Measurements from ENCODE around the gene NCOA3.
A peak's percentile ranks its signal among the peaks of the same experiment; 100 is the strongest.

GRCh38 chr20:47535088-47535487 lies 33.4 kb downstream of the NCOA3 start:
- TF ChIP-seq, protein P1, sequence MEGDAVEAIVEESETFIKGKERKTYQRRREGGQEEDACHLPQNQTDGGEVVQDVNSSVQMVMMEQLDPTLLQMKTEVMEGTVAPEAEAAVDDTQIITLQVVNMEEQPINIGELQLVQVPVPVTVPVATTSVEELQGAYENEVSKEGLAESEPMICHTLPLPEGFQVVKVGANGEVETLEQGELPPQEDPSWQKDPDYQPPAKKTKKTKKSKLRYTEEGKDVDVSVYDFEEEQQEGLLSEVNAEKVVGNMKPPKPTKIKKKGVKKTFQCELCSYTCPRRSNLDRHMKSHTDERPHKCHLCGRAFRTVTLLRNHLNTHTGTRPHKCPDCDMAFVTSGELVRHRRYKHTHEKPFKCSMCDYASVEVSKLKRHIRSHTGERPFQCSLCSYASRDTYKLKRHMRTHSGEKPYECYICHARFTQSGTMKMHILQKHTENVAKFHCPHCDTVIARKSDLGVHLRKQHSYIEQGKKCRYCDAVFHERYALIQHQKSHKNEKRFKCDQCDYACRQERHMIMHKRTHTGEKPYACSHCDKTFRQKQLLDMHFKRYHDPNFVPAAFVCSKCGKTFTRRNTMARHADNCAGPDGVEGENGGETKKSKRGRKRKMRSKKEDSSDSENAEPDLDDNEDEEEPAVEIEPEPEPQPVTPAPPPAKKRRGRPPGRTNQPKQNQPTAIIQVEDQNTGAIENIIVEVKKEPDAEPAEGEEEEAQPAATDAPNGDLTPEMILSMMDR (conservative IDR thresholded peaks at IDR 0.05; ENCODE audit: low read length), result peak; percentile 43
- TF ChIP-seq EZH2phosphoT487 (IDR thresholded peaks at IDR 0.05; ENCODE audit: borderline replicate concordance), result no peak
